ENCODE results near the gene LRRC51.
"Not testable (repeated sequence)": the region's sequence is repeated elsewhere in the genome, so short reads cannot be mapped to it uniquely, and the experiment has no call there.

Gene LRRC51

DNA sequence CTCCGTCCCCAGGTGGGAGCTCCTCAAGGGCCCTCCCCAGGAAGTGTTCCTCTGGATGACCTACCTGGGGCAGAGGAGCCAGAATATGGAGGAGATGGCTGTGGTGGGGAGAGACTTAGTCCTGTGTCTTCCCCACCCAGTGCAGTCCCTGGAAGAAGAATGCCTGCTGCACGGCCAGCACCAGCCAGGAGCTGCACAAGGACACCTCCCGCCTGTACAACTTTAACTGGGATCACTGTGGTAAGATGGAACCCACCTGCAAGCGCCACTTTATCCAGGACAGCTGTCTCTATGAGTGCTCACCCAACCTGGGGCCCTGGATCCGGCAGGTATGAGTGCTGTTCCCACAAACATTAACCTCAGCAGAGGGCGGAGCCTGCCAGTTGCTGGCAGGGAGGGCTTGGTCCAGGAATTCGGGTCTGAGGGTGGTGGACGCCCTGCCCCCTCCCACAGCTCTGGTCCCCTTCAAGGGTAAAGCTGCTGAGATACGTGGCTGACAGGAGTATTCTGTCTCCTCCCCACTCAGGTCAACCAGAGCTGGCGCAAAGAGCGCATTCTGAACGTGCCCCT is 58.3 kb downstream of the LRRC51 start:
- H3K4me1 Mint-ChIP-seq = peaks cover 2% of the 10 kb centered on the region
- H3K27ac Mint-ChIP-seq = no peak overlapping the region
- no peak overlapping the region for H3K4me3 Mint-ChIP-seq
- H3K36me3 Mint-ChIP-seq = no peaks in the 10 kb centered on the region
- H3K9me3 Mint-ChIP-seq = no peaks in the 10 kb centered on the region
- peaks cover 6% of the 10 kb centered on the region for H3K27me3 Mint-ChIP-seq

GRCh38 chr11:72139500-72139899 is 58.9 kb downstream of the LRRC51 start:
- Mint-ChIP-seq H3K4me3 (no peak overlapping the region), H3K36me3 (no peaks in the 10 kb centered on the region), H3K27me3 (peaks cover 6% of the 10 kb centered on the region), H3K9me3 (no peaks in the 10 kb centered on the region), H3K27ac (no peak overlapping the region), H3K4me1 (peaks cover 4% of the 10 kb centered on the region)

- Mint-ChIP-seq H3K4me3 (no peak overlapping the region), H3K27me3 (peaks cover 6% of the 10 kb centered on the region), H3K4me1 (peaks cover 4% of the 10 kb centered on the region), H3K9me3 (no peaks in the 10 kb centered on the region), H3K27ac (no peak overlapping the region), H3K36me3 (no peaks in the 10 kb centered on the region)
Observed at GRCh38 chr11:72140661-72141060, 60.0 kb downstream of the LRRC51 start.

GRCh38 chr11:72141066-72141465 is 60.4 kb downstream of the LRRC51 start:
- Mint-ChIP-seq H3K4me3 (no peak overlapping the region), H3K27me3 (peaks cover 6% of the 10 kb centered on the region), H3K36me3 (no peaks in the 10 kb centered on the region), H3K27ac (no peak overlapping the region), H3K4me1 (peaks cover 4% of the 10 kb centered on the region), H3K9me3 (no peaks in the 10 kb centered on the region)

GRCh38 chr11:72142086-72142485 is 61.4 kb downstream of the LRRC51 start:
- not testable (repeated sequence) for H3K4me3 Mint-ChIP-seq, H3K9me3 Mint-ChIP-seq, H3K27me3 Mint-ChIP-seq, H3K27ac Mint-ChIP-seq, H3K36me3 Mint-ChIP-seq, H3K4me1 Mint-ChIP-seq

DNA sequence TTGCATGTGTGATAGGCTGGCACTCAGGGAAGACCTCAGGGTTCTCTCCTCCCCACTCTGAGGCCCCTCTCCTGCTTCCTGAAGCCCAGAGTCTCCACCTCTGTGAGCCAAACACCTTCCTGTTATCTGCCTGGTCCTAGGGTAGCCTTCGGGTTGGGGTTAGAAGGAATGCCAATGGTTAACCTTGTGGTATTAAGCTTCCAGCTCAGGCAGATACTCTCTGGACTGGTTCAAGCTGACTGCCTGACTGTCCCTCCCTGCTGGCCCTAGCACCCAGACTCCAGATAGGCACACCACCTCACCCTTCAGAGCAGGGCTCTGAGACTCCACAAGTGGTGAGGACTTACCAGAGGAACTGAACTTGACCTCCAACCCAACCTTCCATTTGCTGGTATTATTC is 61.9 kb downstream of the LRRC51 start:
- not testable (repeated sequence) for H3K9me3 Mint-ChIP-seq, H3K27me3 Mint-ChIP-seq, H3K4me3 Mint-ChIP-seq, H3K36me3 Mint-ChIP-seq, H3K27ac Mint-ChIP-seq, H3K4me1 Mint-ChIP-seq

DNA sequence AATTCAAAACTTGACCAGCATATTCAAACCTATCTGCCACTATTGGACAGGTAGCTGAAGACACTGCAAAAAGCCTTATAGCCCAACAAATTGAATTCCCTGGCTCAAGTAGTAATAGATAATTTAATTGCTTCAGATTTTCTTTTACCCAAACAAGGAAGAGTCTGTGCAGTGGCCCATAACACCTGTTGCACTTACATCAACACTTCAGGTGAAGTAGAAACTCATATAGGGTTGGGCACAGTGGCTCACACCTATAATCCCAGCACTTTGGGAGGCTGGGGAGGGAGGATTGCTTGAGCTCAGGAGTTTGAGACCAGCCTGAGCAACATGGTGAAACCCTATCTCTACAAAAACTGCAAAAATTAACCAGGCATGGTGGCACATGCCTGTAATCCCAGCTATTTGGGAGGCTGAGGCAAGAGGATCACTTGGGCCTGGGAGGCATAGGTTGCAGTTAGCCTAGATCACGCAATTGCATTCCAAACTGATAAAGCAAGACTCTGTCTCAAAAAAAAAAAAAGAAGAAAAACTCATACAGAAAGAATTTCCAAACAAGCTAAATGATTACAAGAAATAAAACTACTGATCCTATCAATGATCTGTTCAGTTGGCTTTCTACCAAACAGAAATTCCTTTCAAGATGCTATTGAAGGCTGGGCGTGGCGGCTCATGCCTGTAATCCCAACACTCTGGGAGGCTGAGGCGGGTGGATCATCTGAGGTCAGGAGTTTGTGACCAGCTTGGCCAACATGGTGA is 64.3 kb downstream of the LRRC51 start:
- H3K36me3 Mint-ChIP-seq = no peaks in the 10 kb centered on the region
- no peaks in the 10 kb centered on the region for H3K9me3 Mint-ChIP-seq
- H3K27ac Mint-ChIP-seq = no peak overlapping the region
- H3K27me3 Mint-ChIP-seq = peaks cover 6% of the 10 kb centered on the region
- peaks cover 4% of the 10 kb centered on the region for H3K4me1 Mint-ChIP-seq
- no peak overlapping the region for H3K4me3 Mint-ChIP-seq

All from activated naive CD4-positive, alpha-beta T cell treated with anti-CD3 and anti-CD28 coated beads, Interleukin-2, amount 50 U/mL, for 24 hours (primary cell).